SK-N-SH (cell line): ENCODE data around the gene CASK. TPM values are rescaled to one million over a fixed set of nuclear protein-coding genes. Genes with fewer than 3 reads are reported as not detected.

ENCODE experiments used
- CTCF ChIA-PET: fragments of 300-600, 350-600 bp; formaldehyde crosslinking; extraction: SDS; loops from one replicate; lab custom pipeline; 2021; lab: Yijun Ruan, JAX
- POLR2A ChIA-PET: fragments of 350-600 bp; sonication (Branson Sonifier 250); formaldehyde crosslinking; extraction: SDS; loops from one replicate; lab custom pipeline; 2020; ENCODE audit warnings: antibody characterized with exemption, inconsistent platforms; lab: Yijun Ruan, JAX
- DNase-seq: peaks from one replicate; pipeline ENCODE4 v3.0.0; 2012
- H2AFZ ChIP-seq: fragments of 200-600 bp; sonication (generic); 2 replicates; pipeline ENCODE4 v1.8.1; 2016; ENCODE audit warnings: antibody characterized with exemption, mild to moderate bottlenecking, low read depth
- H3F3A ChIP-seq: fragments of 200-600 bp; sonication (generic); replicated peaks from 2 replicates; pipeline ENCODE3; 2016; ENCODE audit warnings: antibody characterized with exemption, mild to moderate bottlenecking; ENCODE audit not compliant: insufficient read depth
- H3K27ac ChIP-seq, 2 experiments: fragments of 200-500 bp in 1 of 2; fragments of 200-600 bp in 1 of 2; sonication (Bioruptor generic) in 1 of 2; sonication (generic), shearing (Covaris generic) in 1 of 2; 2 replicates each; pipeline versions ENCODE4 v1.5.1 to v1.6.1; 2014 to 2016; ENCODE audit warnings: low read depth in 2 of 2, inconsistent platforms in 1 of 2, low read length in 1 of 2, mild to moderate bottlenecking in 1 of 2, mixed read lengths in 1 of 2
- H3K27me3 ChIP-seq: fragments of 200-600 bp; sonication (generic), shearing (Covaris generic); 2 replicates; pipeline ENCODE4 v1.6.1; 2016; ENCODE audit warnings: mixed run types; ENCODE audit not compliant: insufficient read depth
- H3K36me3 ChIP-seq, 2 experiments: fragments of 200-500 bp in 1 of 2; fragments of 200-600 bp in 1 of 2; sonication (Bioruptor generic) in 1 of 2; sonication (generic) in 1 of 2; replicated peaks in 1 of 2; 2 replicates each; pipeline versions ENCODE3 to v1.5.1; 2014 to 2016; ENCODE audit warnings: low read length in 1 of 2, mild to moderate bottlenecking in 1 of 2; ENCODE audit not compliant: insufficient read depth in 2 of 2, control insufficient read depth in 1 of 2
- H3K4me1 ChIP-seq, 2 experiments: fragments of 200-500 bp in 1 of 2; fragments of 200-600 bp in 1 of 2; sonication (Bioruptor generic) in 1 of 2; sonication (generic), shearing (Covaris generic) in 1 of 2; 2 replicates each; pipeline versions ENCODE4 v1.5.1 to v1.6.1; 2014 to 2016; ENCODE audit warnings: low read depth in 1 of 2, low read length in 1 of 2, mixed run types in 1 of 2; ENCODE audit not compliant: insufficient read depth in 2 of 2, control insufficient read depth in 1 of 2
- H3K4me2 ChIP-seq: fragments of 200-600 bp; sonication (generic), shearing (Covaris generic); 2 replicates; pipeline ENCODE4 v1.6.1; 2017; ENCODE audit warnings: mixed run types
- H3K4me3 ChIP-seq, 2 experiments: fragments of 200-500 bp in 1 of 2; fragments of 200-600 bp in 1 of 2; sonication (Bioruptor generic) in 1 of 2; sonication (generic), shearing (Covaris generic) in 1 of 2; 2 replicates each; pipeline versions ENCODE4 v1.5.1 to v1.8.1; 2014 to 2016; ENCODE audit warnings: low read depth in 2 of 2, inconsistent platforms in 1 of 2, low read length in 1 of 2, mild to moderate bottlenecking in 1 of 2, mixed read lengths in 1 of 2, moderate library complexity in 1 of 2
- H3K79me2 ChIP-seq: fragments of 200-600 bp; sonication (generic); 2 replicates; pipeline ENCODE4 v1.8.1; 2017; ENCODE audit warnings: mild to moderate bottlenecking; ENCODE audit not compliant: insufficient read depth
- H3K9ac ChIP-seq: fragments of 200-600 bp; sonication (generic); 2 replicates; pipeline ENCODE4 v1.6.1; 2017; ENCODE audit warnings: mixed run types
- H3K9me2 ChIP-seq: fragments of 200-600 bp; sonication (generic); 2 replicates; pipeline ENCODE4 v1.6.1; 2017; ENCODE audit warnings: mixed run types
- H3K9me3 ChIP-seq: fragments of 200-600 bp; sonication (generic); 2 replicates; pipeline ENCODE4 v1.6.1; 2017; ENCODE audit warnings: mixed run types, mild to moderate bottlenecking, moderate library complexity
- H4K20me1 ChIP-seq: fragments of 200-600 bp; sonication (generic); 2 replicates; pipeline ENCODE4 v1.6.1; 2017; ENCODE audit warnings: mild to moderate bottlenecking, mixed run types; ENCODE audit not compliant: insufficient read depth
- ELF1 ChIP-seq: IDR thresholded peaks from 2 replicates; pipeline ENCODE4 v1.4.0; 2012
- EP300 ChIP-seq, 2 experiments: IDR thresholded peaks; 2 replicates each; pipeline versions ENCODE4 v1.4.0 to v1.6.1; 2012; ENCODE audit warnings: borderline replicate concordance in 1 of 2, low read depth in 1 of 2, low read length in 1 of 2
- EZH2phosphoT487 ChIP-seq: fragments of 200-600 bp; sonication (generic); IDR thresholded peaks from 2 replicates; pipeline ENCODE4 v1.6.1; 2017; ENCODE audit warnings: low read depth, mixed run types, mild to moderate bottlenecking, antibody characterized with exemption, moderate library complexity, borderline replicate concordance
- FOSL2 ChIP-seq: IDR thresholded peaks from 2 replicates; pipeline ENCODE4 v1.4.0; 2012; ENCODE audit warnings: low read depth, mild to moderate bottlenecking, moderate library complexity, borderline replicate concordance
- GABPA ChIP-seq: IDR thresholded peaks from 2 replicates; pipeline ENCODE4 v1.4.0; 2012; ENCODE audit warnings: low read depth, mild to moderate bottlenecking
- GATA2 ChIP-seq: sonication (generic); formaldehyde crosslinking; IDR thresholded peaks from 2 replicates; pipeline ENCODE4 v1.5.0; 2020; ENCODE audit warnings: mild to moderate bottlenecking, missing genetic modification reagents
- JUND ChIP-seq: IDR thresholded peaks from 2 replicates; pipeline ENCODE4 v1.4.0; 2012
- MEF2A ChIP-seq: IDR thresholded peaks from 2 replicates; pipeline ENCODE4 v1.4.0; 2012; ENCODE audit warnings: low read depth, borderline replicate concordance
- NRF1 ChIP-seq: IDR thresholded peaks from 2 replicates; pipeline ENCODE4 v1.6.1; 2012; ENCODE audit warnings: low read depth, mild to moderate bottlenecking, low read length
- POLR2AphosphoS5 ChIP-seq: IDR thresholded peaks from 2 replicates; pipeline ENCODE4 v1.6.1; 2012; ENCODE audit warnings: low read depth, low read length
- RAD21 ChIP-seq: IDR thresholded peaks from 2 replicates; pipeline ENCODE4 v1.6.1; 2012; ENCODE audit warnings: mild to moderate bottlenecking, low read length
- RCOR1 ChIP-seq: fragments of 150-350 bp; IDR thresholded peaks from 2 replicates; pipeline ENCODE4 v1.6.1; 2017; ENCODE audit warnings: antibody characterized with exemption, low read length
- RFX5 ChIP-seq: IDR thresholded peaks from 2 replicates; pipeline ENCODE4 v1.6.1; 2012; ENCODE audit warnings: mild to moderate bottlenecking, improper control_type of control experiment, low read length
- SMC3 ChIP-seq: IDR thresholded peaks from 2 replicates; pipeline ENCODE4 v1.6.1; 2012; ENCODE audit warnings: low read depth, low read length, improper control_type of control experiment
- TAF1 ChIP-seq: IDR thresholded peaks from 2 replicates; pipeline ENCODE4 v1.6.1; 2012; ENCODE audit warnings: low read depth, mild to moderate bottlenecking, low read length, moderate library complexity, borderline replicate concordance
- TEAD4 ChIP-seq: IDR thresholded peaks from 2 replicates; pipeline ENCODE4 v1.4.0; 2012; ENCODE audit warnings: mild to moderate bottlenecking, borderline replicate concordance; ENCODE audit not compliant: insufficient read depth
- YY1 ChIP-seq: IDR thresholded peaks from 2 replicates; pipeline ENCODE4 v1.4.0; 2012; ENCODE audit warnings: low read depth, mild to moderate bottlenecking
- WGBS: methylation state at CpG from one replicate; pipeline ENCODE4 v1.1.6; 2017; ENCODE audit warnings: low lambda C conversion rate; 5-methylcytosine and 5-hydroxymethylcytosine counted together
- polyA plus RNA-seq, 3 experiments: library from polyadenylated mRNA; depleted of rRNA; stranded (reverse); fragments of >200 nt; gene quantifications; 2 replicates each; pipeline ENCODE4 v1.2.3, GENCODE V29; 2012
- TF ChIP-seq, protein P1 (sequence below): fragments of 150-350 bp; IDR thresholded peaks from 2 replicates; pipeline ENCODE4 v1.6.1; 2016; ENCODE audit warnings: mild to moderate bottlenecking, low read depth, low read length
- TF ChIP-seq, protein P2 (sequence below): IDR thresholded peaks from 2 replicates; pipeline ENCODE4 v1.6.1; 2012; ENCODE audit warnings: mild to moderate bottlenecking, low read depth, low read length, moderate library complexity
- TF ChIP-seq, protein P3 (sequence below): IDR thresholded peaks from 2 replicates; pipeline ENCODE4 v1.4.0; 2012; ENCODE audit warnings: low read depth
- TF ChIP-seq, protein P4 (sequence below): fragments of 150-350 bp; IDR thresholded peaks from 2 replicates; pipeline ENCODE4 v1.6.1; 2017; ENCODE audit warnings: antibody characterized with exemption, low read length, low read depth, borderline replicate concordance
- TF ChIP-seq, protein P5 (sequence below): IDR thresholded peaks from 2 replicates; pipeline ENCODE4; 2012

CASK gene
- polyA plus RNA-seq, 1 of the 3 experiments (the other 2 are of a cell fraction), result 7.0 TPM

GRCh38 chrX:41589634-41590270 is 333.6 kb downstream of the CASK start (continued):
- no peak for TF ChIP-seq SMC3
- TF ChIP-seq RFX5, result no peak
- TF ChIP-seq, protein P1, sequence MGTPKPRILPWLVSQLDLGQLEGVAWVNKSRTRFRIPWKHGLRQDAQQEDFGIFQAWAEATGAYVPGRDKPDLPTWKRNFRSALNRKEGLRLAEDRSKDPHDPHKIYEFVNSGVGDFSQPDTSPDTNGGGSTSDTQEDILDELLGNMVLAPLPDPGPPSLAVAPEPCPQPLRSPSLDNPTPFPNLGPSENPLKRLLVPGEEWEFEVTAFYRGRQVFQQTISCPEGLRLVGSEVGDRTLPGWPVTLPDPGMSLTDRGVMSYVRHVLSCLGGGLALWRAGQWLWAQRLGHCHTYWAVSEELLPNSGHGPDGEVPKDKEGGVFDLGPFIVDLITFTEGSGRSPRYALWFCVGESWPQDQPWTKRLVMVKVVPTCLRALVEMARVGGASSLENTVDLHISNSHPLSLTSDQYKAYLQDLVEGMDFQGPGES, result no peak
- TF ChIP-seq TAF1, result no peak
- TF ChIP-seq RCOR1, result no peak
- no peak for TF ChIP-seq JUND
- no peak for TF ChIP-seq ELF1
- TF ChIP-seq YY1, result no peak
- no peak for TF ChIP-seq EZH2phosphoT487
- no peak for TF ChIP-seq POLR2AphosphoS5
- no peak for TF ChIP-seq FOSL2

DNA sequence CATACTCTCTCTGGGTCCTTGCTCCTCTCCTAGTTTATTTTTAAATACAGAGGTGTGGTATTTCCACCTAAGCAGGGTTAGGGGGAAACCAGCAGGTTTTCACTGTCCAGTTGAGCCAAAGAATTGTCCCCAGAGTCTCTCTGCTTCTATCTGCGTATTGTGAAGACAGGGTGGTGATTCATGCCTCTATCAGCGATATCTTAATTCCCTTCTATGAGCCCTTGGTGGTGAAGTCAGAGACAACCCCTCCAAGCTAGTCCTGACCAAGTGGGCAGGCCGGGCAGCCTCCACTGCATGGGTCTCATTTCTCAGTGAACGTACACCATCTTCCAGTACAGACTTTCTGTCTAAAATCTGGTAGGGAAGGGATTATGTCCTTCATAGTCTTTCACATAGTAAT is 335.1 kb downstream of the CASK start:
- Histone ChIP-seq H3K27ac (no peak overlapping the region), H4K20me1 (no peaks in the 10 kb centered on the region), H3K36me3 (no peaks in the 10 kb centered on the region), H3K9me3 (no peaks in the 10 kb centered on the region), H2AFZ (no peak overlapping the region), H3K4me2 (no peak overlapping the region), H3K4me1 (no peaks in the 10 kb centered on the region), H3K4me3 (no peak overlapping the region), H3K27me3 (peaks cover 4% of the 10 kb centered on the region; the same call in 1 of the 2 replicates), H3K79me2 (no peaks in the 10 kb centered on the region), H3F3A (no peaks in the 10 kb centered on the region), H3K9ac (no peak overlapping the region), H3K9me2 (no peaks in the 10 kb centered on the region)
- DNase-seq, result peak; percentile 10
- WGBS, result 56% methylated on average over 4 of the region's 4 CpGs
- ChIA-PET POLR2A (no interaction called here), CTCF (no interaction called here)
- TF ChIP-seq, protein P2, sequence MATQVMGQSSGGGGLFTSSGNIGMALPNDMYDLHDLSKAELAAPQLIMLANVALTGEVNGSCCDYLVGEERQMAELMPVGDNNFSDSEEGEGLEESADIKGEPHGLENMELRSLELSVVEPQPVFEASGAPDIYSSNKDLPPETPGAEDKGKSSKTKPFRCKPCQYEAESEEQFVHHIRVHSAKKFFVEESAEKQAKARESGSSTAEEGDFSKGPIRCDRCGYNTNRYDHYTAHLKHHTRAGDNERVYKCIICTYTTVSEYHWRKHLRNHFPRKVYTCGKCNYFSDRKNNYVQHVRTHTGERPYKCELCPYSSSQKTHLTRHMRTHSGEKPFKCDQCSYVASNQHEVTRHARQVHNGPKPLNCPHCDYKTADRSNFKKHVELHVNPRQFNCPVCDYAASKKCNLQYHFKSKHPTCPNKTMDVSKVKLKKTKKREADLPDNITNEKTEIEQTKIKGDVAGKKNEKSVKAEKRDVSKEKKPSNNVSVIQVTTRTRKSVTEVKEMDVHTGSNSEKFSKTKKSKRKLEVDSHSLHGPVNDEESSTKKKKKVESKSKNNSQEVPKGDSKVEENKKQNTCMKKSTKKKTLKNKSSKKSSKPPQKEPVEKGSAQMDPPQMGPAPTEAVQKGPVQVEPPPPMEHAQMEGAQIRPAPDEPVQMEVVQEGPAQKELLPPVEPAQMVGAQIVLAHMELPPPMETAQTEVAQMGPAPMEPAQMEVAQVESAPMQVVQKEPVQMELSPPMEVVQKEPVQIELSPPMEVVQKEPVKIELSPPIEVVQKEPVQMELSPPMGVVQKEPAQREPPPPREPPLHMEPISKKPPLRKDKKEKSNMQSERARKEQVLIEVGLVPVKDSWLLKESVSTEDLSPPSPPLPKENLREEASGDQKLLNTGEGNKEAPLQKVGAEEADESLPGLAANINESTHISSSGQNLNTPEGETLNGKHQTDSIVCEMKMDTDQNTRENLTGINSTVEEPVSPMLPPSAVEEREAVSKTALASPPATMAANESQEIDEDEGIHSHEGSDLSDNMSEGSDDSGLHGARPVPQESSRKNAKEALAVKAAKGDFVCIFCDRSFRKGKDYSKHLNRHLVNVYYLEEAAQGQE, result no peak
- TF ChIP-seq, protein P1, result no peak
- TF ChIP-seq TEAD4 (no peak), NRF1 (no peak), MEF2A (no peak), GATA2 (CRISPR knock-in tag) (no peak), ELF1 (no peak), RAD21 (no peak), RFX5 (no peak), GABPA (no peak), POLR2AphosphoS5 (no peak), EP300 (IDR thresholded peaks at IDR 0.05; ENCODE audit: borderline replicate concordance in 1 of 2, low read depth in 1 of 2, low read length in 1 of 2) (no peak), EZH2phosphoT487 (no peak)
- TF ChIP-seq, protein P3, sequence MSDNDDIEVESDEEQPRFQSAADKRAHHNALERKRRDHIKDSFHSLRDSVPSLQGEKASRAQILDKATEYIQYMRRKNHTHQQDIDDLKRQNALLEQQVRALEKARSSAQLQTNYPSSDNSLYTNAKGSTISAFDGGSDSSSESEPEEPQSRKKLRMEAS, result no peak
- TF ChIP-seq, protein P4, sequence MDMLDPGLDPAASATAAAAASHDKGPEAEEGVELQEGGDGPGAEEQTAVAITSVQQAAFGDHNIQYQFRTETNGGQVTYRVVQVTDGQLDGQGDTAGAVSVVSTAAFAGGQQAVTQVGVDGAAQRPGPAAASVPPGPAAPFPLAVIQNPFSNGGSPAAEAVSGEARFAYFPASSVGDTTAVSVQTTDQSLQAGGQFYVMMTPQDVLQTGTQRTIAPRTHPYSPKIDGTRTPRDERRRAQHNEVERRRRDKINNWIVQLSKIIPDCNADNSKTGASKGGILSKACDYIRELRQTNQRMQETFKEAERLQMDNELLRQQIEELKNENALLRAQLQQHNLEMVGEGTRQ, result no peak
- TF ChIP-seq, protein P5, sequence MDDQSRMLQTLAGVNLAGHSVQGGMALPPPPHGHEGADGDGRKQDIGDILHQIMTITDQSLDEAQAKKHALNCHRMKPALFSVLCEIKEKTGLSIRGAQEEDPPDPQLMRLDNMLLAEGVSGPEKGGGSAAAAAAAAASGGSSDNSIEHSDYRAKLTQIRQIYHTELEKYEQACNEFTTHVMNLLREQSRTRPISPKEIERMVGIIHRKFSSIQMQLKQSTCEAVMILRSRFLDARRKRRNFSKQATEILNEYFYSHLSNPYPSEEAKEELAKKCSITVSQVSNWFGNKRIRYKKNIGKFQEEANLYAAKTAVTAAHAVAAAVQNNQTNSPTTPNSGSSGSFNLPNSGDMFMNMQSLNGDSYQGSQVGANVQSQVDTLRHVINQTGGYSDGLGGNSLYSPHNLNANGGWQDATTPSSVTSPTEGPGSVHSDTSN, result no peak
